ENCODE measurements around the gene CEMIP. TPM values are rescaled to one million over a fixed set of nuclear protein-coding genes. Genes with fewer than 3 reads are reported as not detected.

CEMIP gene
- total and polyA plus RNA-seq, 2 of the 4 experiments (the other 2 are of a cell fraction), result 63.8 to 78.0 TPM

DNA sequence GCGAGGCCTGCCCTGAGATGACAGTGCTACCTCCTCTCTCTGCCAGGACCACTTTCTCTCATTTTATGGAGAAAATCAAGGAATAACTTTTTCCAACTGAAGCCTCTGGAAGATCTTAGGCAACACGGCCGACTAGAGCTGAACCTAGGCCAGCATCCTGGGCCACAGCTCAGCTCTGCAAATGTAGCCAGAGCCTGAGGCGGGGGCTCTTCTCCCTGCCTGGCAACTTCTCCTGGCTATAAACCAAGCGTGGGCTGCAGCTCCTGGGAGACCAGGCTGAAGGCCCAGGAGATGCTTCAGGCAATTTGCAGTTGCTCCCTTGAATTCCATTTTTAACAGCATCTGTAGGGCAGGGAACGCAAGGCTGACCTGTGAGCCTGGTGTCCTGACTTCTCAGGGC is 74.9 kb downstream of the CEMIP start:
- Histone ChIP-seq H3K4me3 (ENCODE audit: insufficient read depth, low read depth, low read length) (no peak overlapping the region), H4K91ac (ENCODE audit: insufficient read depth, low read depth, low read length) (no peak overlapping the region), H4K20me1 (ENCODE audit: insufficient read depth, low read length) (peaks cover 86% of the 10 kb centered on the region), H3K36me3 (ENCODE audit: control insufficient read depth, insufficient read depth, low read length) (peaks cover 66% of the 10 kb centered on the region), H2AK9ac (replicated peaks; ENCODE audit: low read depth, low read length, poor library complexity) (no peak overlapping the region), H3K9ac (ENCODE audit: low read depth, low read length) (no peak overlapping the region), H3K14ac (replicated peaks; ENCODE audit: low read depth, low read length) (no peak overlapping the region), H4K8ac (ENCODE audit: low read depth in 2 of 2, low read length in 2 of 2) (no peak overlapping the region), H3K56ac (ENCODE audit: extremely low read depth, insufficient read depth, low read length) (no peak overlapping the region), H3K79me1 (ENCODE audit: low read depth in 1 of 2, low read length in 2 of 2) (peaks cover 0 to 9% of the 10 kb centered on the region in 2 experiments; a peak in 2 of 4 replicates), H4K5ac (ENCODE audit: low read depth, low read length) (no peak overlapping the region), H3K23ac (ENCODE audit: low read depth, low read length) (no peak overlapping the region), H3K4me2 (ENCODE audit: low read depth, low read length) (no peak overlapping the region), H3K4me1 (ENCODE audit: control insufficient read depth, insufficient read depth, low read length) (peaks cover 8% of the 10 kb centered on the region), H2BK20ac (ENCODE audit: low read depth, low read length) (no peak overlapping the region), H3K27ac (ENCODE audit: insufficient read depth, low read length) (no peak overlapping the region), H2BK15ac (ENCODE audit: low read depth, low read length) (no peak overlapping the region), H2AK5ac (ENCODE audit: low read depth, low read length) (no peak overlapping the region), H3K18ac (ENCODE audit: low read depth, low read length) (no peak overlapping the region), H3K9me3 (ENCODE audit: control insufficient read depth, insufficient read depth, low read length) (no peaks in the 10 kb centered on the region), H3K4ac (ENCODE audit: low read depth, low read length) (no peak overlapping the region), H2BK120ac (ENCODE audit: low read depth, low read length) (no peak overlapping the region), H2AFZ (replicated peaks; ENCODE audit: low read length, poor library complexity) (no peak overlapping the region), H3K9me1 (ENCODE audit: insufficient read depth, low read length) (peaks cover 11% of the 10 kb centered on the region; the same call in 1 of the 2 replicates), H2BK5ac (ENCODE audit: low read depth, low read length, poor library complexity, severe bottlenecking) (no peak overlapping the region), H3K27me3 (ENCODE audit: control insufficient read depth, insufficient read depth, low read length) (no peaks in the 10 kb centered on the region; the same call in 1 of the 2 replicates)
- WGBS, 2 experiments (ENCODE audit: extremely low coverage in 2 of 2, insufficient read length in 1 of 2), result 63% methylated on average over 4 of the region's 6 CpGs; no CpG with 5 or more reads in 1 of the 2 experiments
- TF ChIP-seq USF2 (IDR thresholded peaks at IDR 0.05; ENCODE audit: low read depth, low read length) (no peak), NFE2L2 (IDR thresholded peaks at IDR 0.05; ENCODE audit: low read depth, low read length) (no peak), CHD1 (IDR thresholded peaks at IDR 0.05; ENCODE audit: low read depth, low read length) (no peak), RAD21 (IDR thresholded peaks at IDR 0.05; ENCODE audit: low read length) (no peak), RCOR1 (IDR thresholded peaks at IDR 0.05; ENCODE audit: insufficient replicate concordance, low read length) (no peak), CTCF (conservative IDR thresholded peaks at IDR 0.05; ENCODE audit: low read depth, low read length) (no peak), CEBPB (IDR thresholded peaks at IDR 0.05; ENCODE audit: low read depth, low read length) (no peak), SMC3 (IDR thresholded peaks at IDR 0.05; ENCODE audit: low read depth, low read length) (no peak), MAZ (IDR thresholded peaks at IDR 0.05; ENCODE audit: borderline replicate concordance, low read depth, low read length) (no peak), RFX5 (IDR thresholded peaks at IDR 0.05; ENCODE audit: low read depth, low read length) (no peak), MXI1 (IDR thresholded peaks at IDR 0.05; ENCODE audit: borderline replicate concordance, low read depth, low read length) (no peak), BHLHE40 (IDR thresholded peaks at IDR 0.05; ENCODE audit: low read depth, low read length) (no peak), POLR2A (IDR thresholded peaks at IDR 0.05; ENCODE audit: low read depth, low read length) (no peak), MAFK (IDR thresholded peaks at IDR 0.05; ENCODE audit: low read depth, low read length) (no peak), FOS (IDR thresholded peaks at IDR 0.05; ENCODE audit: low read depth, low read length) (no peak)
- TF ChIP-seq, protein P1, sequence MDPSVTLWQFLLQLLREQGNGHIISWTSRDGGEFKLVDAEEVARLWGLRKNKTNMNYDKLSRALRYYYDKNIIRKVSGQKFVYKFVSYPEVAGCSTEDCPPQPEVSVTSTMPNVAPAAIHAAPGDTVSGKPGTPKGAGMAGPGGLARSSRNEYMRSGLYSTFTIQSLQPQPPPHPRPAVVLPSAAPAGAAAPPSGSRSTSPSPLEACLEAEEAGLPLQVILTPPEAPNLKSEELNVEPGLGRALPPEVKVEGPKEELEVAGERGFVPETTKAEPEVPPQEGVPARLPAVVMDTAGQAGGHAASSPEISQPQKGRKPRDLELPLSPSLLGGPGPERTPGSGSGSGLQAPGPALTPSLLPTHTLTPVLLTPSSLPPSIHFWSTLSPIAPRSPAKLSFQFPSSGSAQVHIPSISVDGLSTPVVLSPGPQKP (IDR thresholded peaks at IDR 0.05; ENCODE audit: borderline replicate concordance, low read depth, low read length), result no peak
- no peak for ATAC-seq (ENCODE audit: low read depth)
- ChIA-PET POLR2A (ENCODE audit: unreplicated experiment) (interaction anchor here (0.6 kb wide), 1 partner anchor 71 kb away, joined by 3 read pairs; no protein-coding TSS in a partner anchor), CTCF (interaction anchor here (1.1 kb wide), 1 partner anchor 10 kb away, joined by 3 read pairs; no protein-coding TSS in a partner anchor)
- in situ Hi-C loops (cut with MboI; ENCODE audit: low sequenced_read_pairs) (no loop called here), dilution Hi-C loops (cut with HindIII; ENCODE audit: low sequenced_read_pairs, unreplicated experiment) (no loop called here), intact Hi-C loops (cut with micrococcal nuclease) (no loop called here)
- no TSS peak for BruUV-seq (replicated peaks)
- DNase-seq, result no peak

Data from IMR-90 (cell line).